ENCODE data around the gene EPB41L2.

The EPB41L2 gene

GRCh38 chr6:131065112-131065823 is 2.2 kb upstream of the EPB41L2 start:
- Histone ChIP-seq H3K9ac (no peak overlapping the region), H3K36me3 (ENCODE audit: insufficient read depth) (no peaks in the 10 kb centered on the region), H3K4me1 (ENCODE audit: low read depth, poor library complexity, severe bottlenecking) (peaks cover 17% of the 10 kb centered on the region), H4K20me1 (ENCODE audit: insufficient read depth) (no peaks in the 10 kb centered on the region), H3K4me3 (IDR thresholded peaks at IDR 0.05; ENCODE audit: insufficient read depth, low read depth, low read length) (no peak overlapping the region), H3K4me2 (no peak overlapping the region), H3K27me3 (ENCODE audit: insufficient read depth, low read depth) (no peaks in the 10 kb centered on the region), H3K27ac (no peak overlapping the region), H3K79me2 (ENCODE audit: insufficient read depth, low read depth) (peaks cover 15% of the 10 kb centered on the region; the same call in 1 of the 2 replicates), H2AFZ (ENCODE audit: low read depth) (no peak overlapping the region)
- TF ChIP-seq, protein P1, sequence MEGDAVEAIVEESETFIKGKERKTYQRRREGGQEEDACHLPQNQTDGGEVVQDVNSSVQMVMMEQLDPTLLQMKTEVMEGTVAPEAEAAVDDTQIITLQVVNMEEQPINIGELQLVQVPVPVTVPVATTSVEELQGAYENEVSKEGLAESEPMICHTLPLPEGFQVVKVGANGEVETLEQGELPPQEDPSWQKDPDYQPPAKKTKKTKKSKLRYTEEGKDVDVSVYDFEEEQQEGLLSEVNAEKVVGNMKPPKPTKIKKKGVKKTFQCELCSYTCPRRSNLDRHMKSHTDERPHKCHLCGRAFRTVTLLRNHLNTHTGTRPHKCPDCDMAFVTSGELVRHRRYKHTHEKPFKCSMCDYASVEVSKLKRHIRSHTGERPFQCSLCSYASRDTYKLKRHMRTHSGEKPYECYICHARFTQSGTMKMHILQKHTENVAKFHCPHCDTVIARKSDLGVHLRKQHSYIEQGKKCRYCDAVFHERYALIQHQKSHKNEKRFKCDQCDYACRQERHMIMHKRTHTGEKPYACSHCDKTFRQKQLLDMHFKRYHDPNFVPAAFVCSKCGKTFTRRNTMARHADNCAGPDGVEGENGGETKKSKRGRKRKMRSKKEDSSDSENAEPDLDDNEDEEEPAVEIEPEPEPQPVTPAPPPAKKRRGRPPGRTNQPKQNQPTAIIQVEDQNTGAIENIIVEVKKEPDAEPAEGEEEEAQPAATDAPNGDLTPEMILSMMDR (conservative IDR thresholded peaks at IDR 0.05; ENCODE audit: low read depth, low read length), result no peak

DNA sequence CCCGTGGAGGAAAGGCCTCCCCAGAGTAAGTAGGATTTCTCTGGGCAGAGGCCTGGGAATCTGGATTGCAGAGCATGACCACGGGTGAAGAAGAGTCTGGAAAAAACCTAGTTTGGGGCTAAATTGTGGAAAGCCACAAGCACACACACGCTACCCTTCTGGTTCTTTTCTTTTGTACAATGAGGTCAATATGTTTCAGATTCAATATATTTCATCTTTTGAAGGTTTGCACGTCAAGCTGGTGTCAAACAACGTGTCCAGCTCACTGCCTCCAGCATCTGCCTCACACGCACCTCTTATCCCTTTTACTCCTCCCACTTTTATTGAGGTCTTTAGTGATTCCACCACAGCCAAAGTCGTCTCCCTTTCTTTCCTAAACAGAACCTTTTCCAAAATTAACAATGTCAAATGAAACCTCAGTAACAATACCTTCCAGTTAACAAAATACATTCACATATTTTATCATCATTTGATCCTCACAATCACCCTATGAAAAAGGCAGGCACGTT is 773 bp upstream of the EPB41L2 start:
- H3K4me3 ChIP-seq (IDR thresholded peaks at IDR 0.05; ENCODE audit: insufficient read depth, low read depth, low read length), result no peak overlapping the region
- H3K4me2 ChIP-seq, result peak overlapping the region; percentile 83
- peak overlapping the region; percentile 41; the same call in 1 of the 2 replicates for H3K27ac ChIP-seq
- peak overlapping the region; percentile 96 for H2AFZ ChIP-seq (ENCODE audit: low read depth)
- peaks cover 17% of the 10 kb centered on the region for H3K4me1 ChIP-seq (ENCODE audit: low read depth, poor library complexity, severe bottlenecking)
- no peaks in the 10 kb centered on the region for H3K27me3 ChIP-seq (ENCODE audit: insufficient read depth, low read depth)
- no peaks in the 10 kb centered on the region for H3K36me3 ChIP-seq (ENCODE audit: insufficient read depth)
- no peaks in the 10 kb centered on the region for H4K20me1 ChIP-seq (ENCODE audit: insufficient read depth)
- peaks cover 27% of the 10 kb centered on the region; the same call in 1 of the 2 replicates for H3K79me2 ChIP-seq (ENCODE audit: insufficient read depth, low read depth)
- peak overlapping the region; percentile 80 for H3K9ac ChIP-seq
- TF ChIP-seq, protein P1 (conservative IDR thresholded peaks at IDR 0.05; ENCODE audit: low read depth, low read length), result no peak

DNA sequence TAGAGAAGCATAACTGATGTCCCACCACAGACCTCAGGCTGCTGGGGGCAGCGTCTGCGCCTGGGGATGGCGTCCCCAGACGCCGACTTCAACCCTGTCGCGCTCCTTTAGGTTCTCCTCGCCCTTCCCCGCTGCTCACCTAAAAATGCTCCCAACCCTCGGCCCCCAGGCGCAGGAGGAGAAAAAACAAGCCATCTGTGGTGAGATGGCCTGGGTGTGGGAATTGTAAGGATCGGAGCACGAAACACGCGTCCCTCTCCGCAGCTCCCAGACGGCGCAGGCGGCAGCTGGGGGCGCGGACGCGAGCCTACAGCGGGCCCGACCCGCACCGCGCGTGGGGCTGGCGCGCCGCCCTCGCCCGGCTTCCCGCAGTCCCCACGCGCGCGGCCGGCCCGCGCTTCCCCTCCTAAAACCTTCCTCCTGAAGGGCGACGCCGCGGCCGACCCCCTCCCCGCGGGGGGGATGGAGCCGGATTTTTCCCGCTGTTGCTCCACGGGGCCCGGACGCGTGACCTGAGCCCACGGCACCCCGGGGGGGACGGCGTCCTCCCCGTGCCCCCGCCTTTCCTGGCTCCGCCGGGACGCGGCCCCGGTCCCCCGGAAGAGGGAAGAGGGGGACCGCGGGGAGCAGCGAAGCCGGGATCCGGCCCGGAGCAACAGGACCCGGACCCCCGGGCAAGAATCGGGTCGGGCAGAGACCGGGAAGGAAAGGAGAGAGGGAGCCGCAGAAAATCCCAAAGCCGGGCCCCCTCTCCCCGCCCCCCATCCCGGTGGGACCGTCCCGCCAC is 611 bp downstream of the EPB41L2 start:
- H3K9ac ChIP-seq, result peak overlapping the region; percentile 80
- H3K4me2 ChIP-seq, result peak overlapping the region; percentile 66
- no peak overlapping the region for H3K4me3 ChIP-seq (IDR thresholded peaks at IDR 0.05; ENCODE audit: insufficient read depth, low read depth, low read length)
- H3K79me2 ChIP-seq (ENCODE audit: insufficient read depth, low read depth), result peaks cover 36% of the 10 kb centered on the region; the same call in 1 of the 2 replicates
- no peaks in the 10 kb centered on the region for H4K20me1 ChIP-seq (ENCODE audit: insufficient read depth)
- H2AFZ ChIP-seq (ENCODE audit: low read depth), result peak overlapping the region; percentile 96
- peak overlapping the region; percentile 30 for H3K27ac ChIP-seq
- no peaks in the 10 kb centered on the region for H3K27me3 ChIP-seq (ENCODE audit: insufficient read depth, low read depth)
- H3K4me1 ChIP-seq (ENCODE audit: low read depth, poor library complexity, severe bottlenecking), result peaks cover 23% of the 10 kb centered on the region
- TF ChIP-seq, protein P1 (conservative IDR thresholded peaks at IDR 0.05; ENCODE audit: low read depth, low read length), result no peak
- no peaks in the 10 kb centered on the region for H3K36me3 ChIP-seq (ENCODE audit: insufficient read depth)

- Histone ChIP-seq H3K4me2 (peak overlapping the region; percentile 66), H3K9ac (no peak overlapping the region), H3K36me3 (ENCODE audit: insufficient read depth) (no peaks in the 10 kb centered on the region), H3K79me2 (ENCODE audit: insufficient read depth, low read depth) (peaks cover 36% of the 10 kb centered on the region; the same call in 1 of the 2 replicates), H4K20me1 (ENCODE audit: insufficient read depth) (no peaks in the 10 kb centered on the region), H2AFZ (ENCODE audit: low read depth) (no peak overlapping the region), H3K27me3 (ENCODE audit: insufficient read depth, low read depth) (no peaks in the 10 kb centered on the region), H3K4me3 (IDR thresholded peaks at IDR 0.05; ENCODE audit: insufficient read depth, low read depth, low read length) (no peak overlapping the region), H3K27ac (no peak overlapping the region), H3K4me1 (ENCODE audit: low read depth, poor library complexity, severe bottlenecking) (peaks cover 23% of the 10 kb centered on the region)
- TF ChIP-seq, protein P1 (conservative IDR thresholded peaks at IDR 0.05; ENCODE audit: low read depth, low read length), result no peak
Observed at GRCh38 chr6:131061751-131062119, 1.3 kb downstream of the EPB41L2 start.

All from KMS-11 (cell line).